Nasal cavity respiratory epithelium epithelial cell of viscerocranial mucosa (primary cell): ENCODE data around the gene MISFA. TPM values are rescaled to one million over a fixed set of nuclear protein-coding genes. Genes with fewer than 3 reads are reported as not detected.

Experiments used
- total RNA-seq: library from RNA; depleted of rRNA; stranded (reverse); fragments of >200 nt; gene quantifications from 2 replicates; pipeline ENCODE4 v1.2.3, GENCODE V29; 2014

Gene MISFA
- 0.50 TPM in 1 of 2 replicates, not detected in the other for total RNA-seq

DNA sequence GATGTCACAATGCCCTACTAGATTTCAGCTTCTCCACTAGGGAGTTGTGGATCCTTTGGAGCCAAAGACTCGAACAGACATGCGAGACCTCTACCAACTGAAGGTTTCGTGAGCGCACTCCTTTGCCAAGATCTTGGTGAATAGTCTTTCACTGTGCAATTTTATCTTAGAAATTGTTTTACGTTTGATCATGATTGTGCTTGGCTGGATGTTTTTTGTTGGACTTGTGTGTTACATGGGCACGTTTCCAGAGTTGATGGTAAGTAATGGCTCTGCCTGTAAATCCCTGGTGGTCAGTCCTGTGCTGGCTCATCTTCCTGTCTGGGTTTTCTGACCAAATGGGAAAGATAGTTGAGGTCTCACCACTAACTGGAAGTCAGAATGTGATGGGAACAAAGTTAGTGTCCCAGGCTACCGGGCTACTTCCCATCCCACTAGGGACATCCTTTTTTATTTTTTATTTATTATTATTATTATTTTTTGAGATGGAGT is at the start of gene MISFA:
Gene MISFA (plus strand): TSS at position 51 of the 492 bp plus-strand sequence. CDS start 140 bp downstream, at position 191.

GRCh38 chr11:18588297-18589252 is 11.0 kb upstream of the MISFA start, which contains the start of gene UEVLD:
TSS of gene UEVLD (minus strand) at chr11:18588734. CDS start at chr11:18588654, 80 bp downstream.

DNA sequence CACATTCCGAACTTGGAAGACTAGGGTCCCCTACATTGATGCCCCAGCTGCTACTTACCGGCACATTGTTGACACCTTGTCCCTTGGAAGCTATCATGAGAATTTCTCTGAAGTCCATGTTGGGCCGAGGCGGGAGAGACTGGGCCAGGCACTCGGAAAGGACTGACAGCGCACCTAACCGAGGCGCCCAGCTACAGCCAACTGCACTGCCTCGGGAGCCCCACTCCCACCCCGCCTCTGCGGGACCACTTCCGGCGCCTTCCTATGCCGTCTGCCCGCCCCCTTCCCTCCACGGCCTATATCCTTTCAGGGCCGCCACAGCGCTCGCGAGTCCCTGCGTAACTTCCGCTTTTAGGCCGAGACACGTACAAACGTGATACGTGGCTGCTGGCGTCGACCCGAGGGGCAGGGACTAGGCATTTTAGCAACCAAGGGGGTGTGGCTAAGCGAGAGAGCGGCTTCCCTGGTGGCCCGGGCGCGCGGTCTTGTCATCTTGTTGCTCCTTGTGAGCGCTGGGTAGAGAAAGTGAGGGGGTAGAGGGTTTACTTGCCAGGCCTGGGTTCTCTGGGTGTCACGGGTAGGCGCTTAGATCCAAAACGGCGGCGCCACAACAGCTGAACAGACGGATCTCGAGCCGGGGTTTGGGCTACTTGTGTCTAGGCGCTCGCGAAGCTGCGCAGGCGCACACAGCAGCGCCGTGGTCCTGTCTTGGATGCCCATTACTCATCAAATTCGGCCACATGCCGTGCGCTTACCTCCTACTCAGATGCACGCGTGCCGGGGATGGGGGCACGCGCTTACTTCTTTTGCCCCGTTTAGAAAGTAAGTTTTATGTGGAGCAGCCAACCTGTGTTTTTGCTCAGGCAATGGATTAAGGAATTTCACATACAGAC is 34.8 kb downstream of the MISFA start, which contains the start of gene SPTY2D1:
Gene SPTY2D1 (minus strand): TSS at position 203 of the 893 bp plus-strand sequence. CDS start 85 bp downstream, at position 118.

Other genes with a start within 250 kb of the MISFA start
- 451 and 1,044 TPM in 2 replicates for gene LDHA, start 205.2 kb upstream of the MISFA start, total RNA-seq
- gene LDHC, start 187.5 kb upstream of the MISFA start, total RNA-seq: not detected in 2 replicates
- gene LDHAL6A, start 143.9 kb upstream of the MISFA start, total RNA-seq: not detected in 2 replicates
- gene TSG101, start 72.8 kb upstream of the MISFA start, total RNA-seq: 59.7 and 62.9 TPM in 2 replicates
- gene UEVLD, start 11.1 kb upstream of the MISFA start, total RNA-seq: 24.6 and 32.2 TPM in 2 replicates
- gene SPTY2D1, start 34.6 kb downstream of the MISFA start, total RNA-seq: 19.5 and 23.4 TPM in 2 replicates
- 0.57 and 3.8 TPM in 2 replicates for gene TMEM86A, start 99.0 kb downstream of the MISFA start, total RNA-seq
- 0.28 and 0.34 TPM in 2 replicates for gene IGSF22, start 126.4 kb downstream of the MISFA start, total RNA-seq
- gene PTPN5, start 192.0 kb downstream of the MISFA start, total RNA-seq: not detected in 2 replicates